Nephron progenitor cell (in vitro differentiated cells): ENCODE data around the gene XK.

Experiments
- DNase-seq: peaks from one replicate; pipeline ENCODE4 v3.0.0; 2021
- H3K27ac Mint-ChIP-seq: 2 replicates; pipeline ENCODE4 v1.8.0; 2021; ENCODE audit warnings: mild to moderate bottlenecking, moderate library complexity, mixed read lengths
- H3K27me3 Mint-ChIP-seq: 2 replicates; pipeline ENCODE4 v1.8.0; 2021; ENCODE audit warnings: mild to moderate bottlenecking, low read depth, mixed read lengths; ENCODE audit not compliant: poor library complexity
- H3K36me3 Mint-ChIP-seq: 2 replicates; pipeline ENCODE4 v1.8.0; 2021; ENCODE audit warnings: low read depth, mixed read lengths
- H3K4me1 Mint-ChIP-seq: 2 replicates; pipeline ENCODE4 v1.8.0; 2021; ENCODE audit warnings: mixed read lengths
- H3K4me3 Mint-ChIP-seq: 2 replicates; pipeline ENCODE4 v1.8.0; 2021; ENCODE audit warnings: mild to moderate bottlenecking, moderate library complexity, mixed read lengths
- H3K9me3 Mint-ChIP-seq: 2 replicates; pipeline ENCODE4 v1.8.0; 2021; ENCODE audit warnings: mild to moderate bottlenecking, moderate library complexity, mixed read lengths
- TF ChIP-seq, protein P1 (sequence below): fragments of 200-600 bp; sonication (generic); IDR thresholded peaks from 2 replicates; pipeline ENCODE4 v1.5.0; 2021; ENCODE audit warnings: antibody characterized with exemption

Gene XK

DNA sequence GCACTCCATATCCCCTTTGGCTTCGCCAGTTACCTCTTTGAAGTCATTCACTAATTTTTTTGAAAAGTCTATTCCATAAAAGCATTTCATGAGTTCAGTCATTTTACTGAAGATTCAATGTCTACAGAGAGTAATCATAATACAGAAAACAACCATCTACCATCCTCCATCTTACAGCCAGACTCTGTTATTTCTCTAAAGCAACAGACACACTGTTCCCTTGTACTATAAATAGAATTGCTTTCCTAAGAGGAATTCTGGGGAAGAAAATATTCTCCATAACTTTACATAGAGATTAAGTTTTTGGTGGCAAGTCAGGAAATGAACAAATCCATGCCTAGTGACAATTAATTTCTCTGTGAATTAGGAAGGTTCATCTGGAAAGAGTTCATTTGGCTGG lies 37.0 kb downstream of the XK start:
- H3K4me1 Mint-ChIP-seq: no peaks in the 10 kb centered on the region
- H3K4me3 Mint-ChIP-seq: no peak overlapping the region
- peaks cover 29% of the 10 kb centered on the region for H3K9me3 Mint-ChIP-seq
- peaks cover 3% of the 10 kb centered on the region for H3K27me3 Mint-ChIP-seq
- H3K36me3 Mint-ChIP-seq: no peaks in the 10 kb centered on the region
- no peak for DNase-seq
- no peak overlapping the region for H3K27ac Mint-ChIP-seq
- TF ChIP-seq, protein P1, sequence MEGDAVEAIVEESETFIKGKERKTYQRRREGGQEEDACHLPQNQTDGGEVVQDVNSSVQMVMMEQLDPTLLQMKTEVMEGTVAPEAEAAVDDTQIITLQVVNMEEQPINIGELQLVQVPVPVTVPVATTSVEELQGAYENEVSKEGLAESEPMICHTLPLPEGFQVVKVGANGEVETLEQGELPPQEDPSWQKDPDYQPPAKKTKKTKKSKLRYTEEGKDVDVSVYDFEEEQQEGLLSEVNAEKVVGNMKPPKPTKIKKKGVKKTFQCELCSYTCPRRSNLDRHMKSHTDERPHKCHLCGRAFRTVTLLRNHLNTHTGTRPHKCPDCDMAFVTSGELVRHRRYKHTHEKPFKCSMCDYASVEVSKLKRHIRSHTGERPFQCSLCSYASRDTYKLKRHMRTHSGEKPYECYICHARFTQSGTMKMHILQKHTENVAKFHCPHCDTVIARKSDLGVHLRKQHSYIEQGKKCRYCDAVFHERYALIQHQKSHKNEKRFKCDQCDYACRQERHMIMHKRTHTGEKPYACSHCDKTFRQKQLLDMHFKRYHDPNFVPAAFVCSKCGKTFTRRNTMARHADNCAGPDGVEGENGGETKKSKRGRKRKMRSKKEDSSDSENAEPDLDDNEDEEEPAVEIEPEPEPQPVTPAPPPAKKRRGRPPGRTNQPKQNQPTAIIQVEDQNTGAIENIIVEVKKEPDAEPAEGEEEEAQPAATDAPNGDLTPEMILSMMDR: no peak

DNA sequence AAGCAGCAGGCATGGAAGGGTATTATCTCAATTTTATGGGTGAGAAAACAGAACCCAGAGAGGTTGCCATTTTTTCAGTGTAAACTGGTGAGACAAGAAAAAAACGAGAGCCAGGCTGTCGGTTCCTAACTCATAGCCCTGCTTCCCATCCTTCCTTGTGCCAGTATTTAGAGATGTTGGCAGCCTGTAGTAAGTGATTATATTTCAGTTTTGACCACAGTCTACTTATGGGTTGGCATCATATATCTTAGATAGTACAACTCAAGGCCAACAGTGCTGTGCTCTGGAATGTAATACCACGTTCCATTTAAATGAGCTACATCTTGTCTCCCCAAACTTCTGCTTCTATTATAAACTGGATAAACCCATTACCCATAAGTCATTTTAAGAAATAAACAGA lies 40.8 kb downstream of the XK start:
- no peak for DNase-seq
- Mint-ChIP-seq H3K36me3 (no peaks in the 10 kb centered on the region), H3K27ac (no peak overlapping the region), H3K9me3 (peaks cover 17% of the 10 kb centered on the region), H3K27me3 (peaks cover 3% of the 10 kb centered on the region), H3K4me1 (no peaks in the 10 kb centered on the region), H3K4me3 (no peak overlapping the region)
- TF ChIP-seq, protein P1: no peak

DNA sequence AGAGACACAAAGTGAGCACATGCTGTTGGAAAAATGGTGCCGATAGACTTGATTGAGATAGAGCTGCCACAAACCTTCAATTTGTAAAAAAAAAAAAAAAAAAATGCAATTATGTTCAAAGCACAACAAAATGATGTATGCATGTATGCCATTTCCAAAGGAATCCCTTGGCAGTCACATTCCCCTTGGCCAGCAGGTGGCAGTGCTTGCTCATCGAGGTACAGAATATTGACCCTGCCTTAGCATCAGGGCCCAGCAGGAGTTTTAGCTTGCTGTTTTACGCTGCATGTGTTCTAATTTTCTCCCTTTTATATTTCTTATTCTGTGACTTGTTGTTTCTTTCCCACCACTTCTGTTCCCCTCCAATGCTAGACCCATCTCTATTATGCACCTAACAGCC lies 59.8 kb downstream of the XK start:
- H3K4me1 Mint-ChIP-seq: peaks cover 11% of the 10 kb centered on the region
- no peaks in the 10 kb centered on the region for H3K36me3 Mint-ChIP-seq
- peaks cover 25% of the 10 kb centered on the region for H3K9me3 Mint-ChIP-seq

DNA sequence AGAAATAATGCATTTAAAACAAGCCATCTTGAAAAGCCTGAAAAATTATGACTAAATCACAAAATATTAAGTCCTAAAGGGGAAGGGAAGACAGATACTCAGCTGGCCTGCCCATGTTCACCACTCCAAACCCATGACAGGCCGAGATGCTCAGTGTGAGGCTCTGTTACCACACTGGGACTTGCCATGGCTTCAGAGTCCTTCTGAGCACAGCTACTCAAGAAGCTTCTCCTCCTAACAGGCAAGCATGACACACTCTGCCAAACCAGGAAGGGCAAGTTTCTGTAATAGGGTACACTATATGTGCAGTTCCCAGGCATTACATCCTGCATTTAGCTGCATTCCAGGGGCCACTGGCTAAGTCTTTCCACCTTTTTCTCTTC lies 60.2 kb downstream of the XK start:
- TF ChIP-seq, protein P1: no peak
- Mint-ChIP-seq H3K4me1 (peaks cover 11% of the 10 kb centered on the region), H3K27me3 (peaks cover 4% of the 10 kb centered on the region), H3K36me3 (no peaks in the 10 kb centered on the region), H3K27ac (no peak overlapping the region), H3K4me3 (no peak overlapping the region), H3K9me3 (peaks cover 21% of the 10 kb centered on the region)
- no peak for DNase-seq

More for the DNA sequence above, 59.8 kb downstream of the XK start:
- Mint-ChIP-seq H3K27me3 (peaks cover 4% of the 10 kb centered on the region), H3K27ac (no peak overlapping the region), H3K4me3 (no peak overlapping the region)
- TF ChIP-seq, protein P1: peak; percentile 67
- peak; percentile 72 for DNase-seq

DNA sequence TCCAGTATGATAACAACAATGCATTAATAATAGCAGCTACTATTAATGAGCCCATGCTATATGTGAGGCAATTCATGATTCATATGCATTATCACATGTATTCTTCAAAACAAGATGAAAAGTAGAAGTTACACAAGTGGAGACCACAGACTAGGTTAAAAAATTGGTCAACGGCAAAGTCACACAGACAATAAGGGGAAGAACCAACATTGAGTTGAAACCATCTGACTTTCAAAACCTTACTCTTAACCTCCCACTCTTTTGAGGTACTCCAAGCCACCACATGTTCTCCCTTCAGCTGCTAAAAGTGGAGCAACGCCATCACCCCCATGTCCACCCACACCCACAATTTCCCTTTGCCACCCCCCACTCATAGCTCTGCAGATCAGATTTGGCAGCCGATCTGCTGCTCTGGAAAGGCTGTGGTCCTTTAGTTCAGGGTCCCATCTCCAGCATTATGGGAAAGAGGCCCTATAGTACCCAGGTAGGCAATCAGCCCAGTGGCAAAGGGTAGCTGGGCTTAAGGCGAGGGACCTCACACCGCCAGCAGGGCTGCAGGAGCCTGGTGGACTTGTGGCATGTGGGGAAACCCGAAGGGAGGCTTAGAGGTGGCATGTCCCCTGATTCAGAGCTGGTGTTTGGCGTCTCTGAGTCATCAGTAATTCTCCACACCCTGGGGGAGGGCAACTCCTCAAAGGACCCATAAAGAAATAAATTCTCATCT lies 60.8 kb downstream of the XK start:
- no peaks in the 10 kb centered on the region for H3K36me3 Mint-ChIP-seq
- peaks cover 4% of the 10 kb centered on the region for H3K27me3 Mint-ChIP-seq
- DNase-seq: no peak
- TF ChIP-seq, protein P1: no peak
- H3K4me3 Mint-ChIP-seq: no peak overlapping the region
- peaks cover 11% of the 10 kb centered on the region for H3K4me1 Mint-ChIP-seq
- H3K9me3 Mint-ChIP-seq: peaks cover 18% of the 10 kb centered on the region
- no peak overlapping the region for H3K27ac Mint-ChIP-seq

DNA sequence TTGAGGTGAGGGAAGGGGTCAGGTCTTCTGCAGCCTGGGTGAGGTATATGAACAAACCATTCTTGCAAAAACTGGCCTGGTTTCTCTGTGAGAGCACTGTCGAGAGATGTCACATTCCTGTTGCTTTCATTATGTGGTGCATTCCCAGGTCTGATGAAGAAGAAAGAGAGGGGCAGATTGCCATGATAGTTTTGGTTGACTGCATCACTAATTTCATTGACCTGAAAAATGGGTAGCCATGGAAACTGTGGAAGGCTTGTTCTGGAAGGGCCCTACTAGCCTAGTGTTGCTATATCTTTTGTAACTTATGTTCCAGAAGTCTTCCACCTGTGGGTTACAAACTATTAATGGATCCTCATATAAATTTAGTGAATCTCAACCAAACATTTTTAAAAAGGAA lies 61.4 kb downstream of the XK start:
- TF ChIP-seq, protein P1: no peak
- Mint-ChIP-seq H3K36me3 (no peaks in the 10 kb centered on the region), H3K27me3 (peaks cover 4% of the 10 kb centered on the region), H3K9me3 (peaks cover 17% of the 10 kb centered on the region), H3K4me3 (no peak overlapping the region), H3K4me1 (peaks cover 11% of the 10 kb centered on the region), H3K27ac (no peak overlapping the region)
- DNase-seq: no peak
